ENCODE results near the gene PCGF5. TPM values are rescaled to one million over a fixed set of nuclear protein-coding genes. Genes with fewer than 3 reads are reported as not detected.
"Not testable (repeated sequence)": the region's sequence is repeated elsewhere in the genome, so short reads cannot be mapped to it uniquely, and the experiment has no call there.

PCGF5 gene
- total RNA-seq, 4 donors from 2014 or later, result 46.2 to 63.5 (median 49.1) TPM

GRCh38 chr10:91317541-91317940 lies 97.1 kb downstream of the PCGF5 start:
- no peak for TF ChIP-seq CTCF (IDR thresholded peaks at IDR 0.05 in 4 of 5, conservative IDR thresholded peaks at IDR 0.05 in 1 of 5)
- Histone ChIP-seq H3K27ac (no peak overlapping the region), H3K4me1 (no peaks in the 10 kb centered on the region), H3K9me3 (no peaks in the 10 kb centered on the region), H3K4me3 (no peak overlapping the region), H3K27me3 (no peaks in the 10 kb centered on the region), H3K36me3 (no peaks in the 10 kb centered on the region)
- in situ Hi-C loops (cut with MboI; ENCODE audit: low sequenced_read_pairs in 4 of 4) (no loop called here), intact Hi-C loops (cut with DNase I; ENCODE audit: low total_unique reads) (no loop called here)
- DNase-seq (no peak), ATAC-seq (no peak)

- Histone ChIP-seq H3K36me3 (no peaks in the 10 kb centered on the region), H3K27ac (no peak overlapping the region), H3K9me3 (no peaks in the 10 kb centered on the region), H3K4me3 (no peak overlapping the region), H3K27me3 (no peaks in the 10 kb centered on the region), H3K4me1 (no peaks in the 10 kb centered on the region)
- DNase-seq (no peak), ATAC-seq (no peak)
- no peak for TF ChIP-seq POLR2A (IDR thresholded peaks at IDR 0.05)
- TF ChIP-seq CTCF (IDR thresholded peaks at IDR 0.05 in 4 of 5, conservative IDR thresholded peaks at IDR 0.05 in 1 of 5), result no peak
- intact Hi-C loops (cut with DNase I; ENCODE audit: low total_unique reads) (no loop called here), in situ Hi-C loops (cut with MboI; ENCODE audit: low sequenced_read_pairs in 4 of 4) (no loop called here)
Observed at GRCh38 chr10:91319336-91319735, 98.9 kb downstream of the PCGF5 start.

GRCh38 chr10:91323293-91323905 lies 102.9 kb downstream of the PCGF5 start:
- H3K27ac ChIP-seq; DNase-seq; intact Hi-C loops (cut with DNase I; ENCODE audit: low total_unique reads); H3K4me3 ChIP-seq; H3K4me1 ChIP-seq; ATAC-seq; H3K36me3 ChIP-seq; in situ Hi-C loops (cut with MboI; ENCODE audit: low sequenced_read_pairs in 4 of 4); H3K9me3 ChIP-seq; H3K27me3 ChIP-seq: not testable (repeated sequence)

- intact Hi-C loops (cut with DNase I; ENCODE audit: low total_unique reads), result no loop called here
- H3K27me3 ChIP-seq, result no peaks in the 10 kb centered on the region
- ATAC-seq, result no peak
- H3K4me3 ChIP-seq, result no peak overlapping the region
- in situ Hi-C loops (cut with MboI; ENCODE audit: low sequenced_read_pairs in 4 of 4), result no loop called here
- H3K9me3 ChIP-seq, result no peaks in the 10 kb centered on the region
- no peak overlapping the region for H3K27ac ChIP-seq
- no peak for DNase-seq
- H3K4me1 ChIP-seq, result no peaks in the 10 kb centered on the region
- no peaks in the 10 kb centered on the region for H3K36me3 ChIP-seq
- TF ChIP-seq POLR2A (IDR thresholded peaks at IDR 0.05), result no peak
Observed at GRCh38 chr10:91328320-91328984, 108.0 kb downstream of the PCGF5 start.

Other genes starting within 250 kb of the PCGF5 start
- 1 to 10 TPM; 1.9 to 7.9 (median 3.9) TPM for gene HECTD2, start 189.7 kb downstream of the PCGF5 start, total RNA-seq

Measured in gastrocnemius medialis (tissue), 4 donors.